Vagina (tissue), 2 donors: ENCODE data around the gene ZNF740. TPM values are rescaled to one million over a fixed set of nuclear protein-coding genes. Genes with fewer than 3 reads are reported as not detected.

Experiments
- DNase-seq, 2 donors: peaks; one replicate each; pipeline ENCODE4 v3.0.0-alpha.2; 2017; ENCODE audit errors: extremely low spot score in 2 of 2
- H3K27ac ChIP-seq: fragments of 200-600 bp; sonication (generic); one replicate; pipeline ENCODE4 v1.5.1; 2019
- H3K27me3 ChIP-seq: fragments of 200-600 bp; sonication (generic); one replicate; pipeline ENCODE4 v1.5.1; 2019
- H3K36me3 ChIP-seq, 2 donors: fragments of 200-600 bp; sonication (generic); one replicate each; pipeline ENCODE4 v1.5.1; 2017 to 2019
- H3K4me1 ChIP-seq: fragments of 200-600 bp; sonication (generic); one replicate; pipeline ENCODE4 v1.5.1; 2019
- H3K4me3 ChIP-seq, 2 donors: fragments of 200-600 bp; sonication (generic); 1 replicate in 1 of 2; 2 replicates in 1 of 2; pipeline ENCODE4 v1.5.1; 2016 to 2019
- H3K9me3 ChIP-seq: fragments of 200-600 bp; sonication (generic); one replicate; pipeline ENCODE4 v1.5.1; 2019
- POLR2A ChIP-seq, 2 donors: fragments of 450-650 bp; IDR thresholded peaks; one replicate each; pipeline ENCODE4 v1.6.1; 2017; ENCODE audit warnings: antibody characterized with exemption in 2 of 2, mild to moderate bottlenecking in 2 of 2, moderate library complexity in 2 of 2
- POLR2AphosphoS5 ChIP-seq, 2 donors: sonication (generic); formaldehyde crosslinking; IDR thresholded peaks; one replicate each; pipeline ENCODE4 v1.9.0; 2017; ENCODE audit warnings: antibody characterized with exemption in 2 of 2, mild to moderate bottlenecking in 2 of 2, low read depth in 1 of 2; ENCODE audit not compliant: insufficient read depth in 1 of 2
- intact Hi-C: fragments of 100-400 bp; cut with DNase I; formaldehyde crosslinking; loops from one replicate; pipeline ENCODE4 v1.15.1; 2023
- small RNA-seq: library from RNA; depleted of rRNA; stranded (forward); fragments of <200 nt; gene quantifications from one replicate; pipeline ENCODE3, GENCODE V24; 2016
- total RNA-seq: library from RNA; depleted of rRNA; stranded (reverse); fragments of >200 nt; gene quantifications from one replicate; pipeline ENCODE4 v1.2.3, GENCODE V29; 2016
- TF ChIP-seq, protein P1 (sequence below), 3 experiments: fragments of 450-650 bp in 2 of 3; fragments of 200-600 bp in 1 of 3; sonication (generic) in 1 of 3; IDR thresholded peaks; one replicate each; pipeline ENCODE4 v1.5.1; 2017 to 2019; ENCODE audit warnings: antibody characterized with exemption in 3 of 3, mild to moderate bottlenecking in 2 of 3, moderate library complexity in 2 of 3

Gene ZNF740
- total RNA-seq, 1 donor from 2014 or later: 12.8 TPM

DNA sequence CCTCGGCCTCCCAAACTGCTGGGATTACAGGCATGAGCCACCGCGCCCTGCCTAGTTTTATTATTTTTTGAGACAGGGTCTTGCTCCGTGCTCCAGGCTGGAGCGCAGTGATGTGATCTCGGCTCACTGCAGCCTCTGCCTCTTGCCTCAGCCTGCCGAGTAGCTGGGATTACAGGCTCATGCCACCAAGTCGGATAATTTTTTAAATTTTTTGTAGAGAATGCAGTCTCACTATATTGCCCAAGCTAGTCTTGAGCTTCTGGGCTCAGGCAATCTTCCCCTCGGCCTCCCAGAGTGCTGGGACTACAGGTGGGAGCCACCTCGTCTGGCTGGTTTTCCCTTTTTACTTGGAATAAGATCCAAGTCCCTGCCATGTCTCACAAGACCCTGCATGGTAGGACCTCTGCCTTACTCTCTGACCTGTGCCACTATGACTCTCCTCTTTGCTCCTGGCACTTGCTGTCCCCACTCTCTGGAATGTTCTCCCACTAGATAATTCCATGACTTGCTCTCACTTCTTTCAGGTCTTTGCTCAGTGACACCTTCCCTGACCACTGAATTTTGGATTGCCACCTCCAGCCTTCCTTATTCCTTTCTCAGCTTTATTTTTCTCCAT, 59.2 kb downstream of the ZNF740 start:
- intact Hi-C loops: no loop called here
- peaks cover 17% of the 10 kb centered on the region for H3K4me1 ChIP-seq

DNA sequence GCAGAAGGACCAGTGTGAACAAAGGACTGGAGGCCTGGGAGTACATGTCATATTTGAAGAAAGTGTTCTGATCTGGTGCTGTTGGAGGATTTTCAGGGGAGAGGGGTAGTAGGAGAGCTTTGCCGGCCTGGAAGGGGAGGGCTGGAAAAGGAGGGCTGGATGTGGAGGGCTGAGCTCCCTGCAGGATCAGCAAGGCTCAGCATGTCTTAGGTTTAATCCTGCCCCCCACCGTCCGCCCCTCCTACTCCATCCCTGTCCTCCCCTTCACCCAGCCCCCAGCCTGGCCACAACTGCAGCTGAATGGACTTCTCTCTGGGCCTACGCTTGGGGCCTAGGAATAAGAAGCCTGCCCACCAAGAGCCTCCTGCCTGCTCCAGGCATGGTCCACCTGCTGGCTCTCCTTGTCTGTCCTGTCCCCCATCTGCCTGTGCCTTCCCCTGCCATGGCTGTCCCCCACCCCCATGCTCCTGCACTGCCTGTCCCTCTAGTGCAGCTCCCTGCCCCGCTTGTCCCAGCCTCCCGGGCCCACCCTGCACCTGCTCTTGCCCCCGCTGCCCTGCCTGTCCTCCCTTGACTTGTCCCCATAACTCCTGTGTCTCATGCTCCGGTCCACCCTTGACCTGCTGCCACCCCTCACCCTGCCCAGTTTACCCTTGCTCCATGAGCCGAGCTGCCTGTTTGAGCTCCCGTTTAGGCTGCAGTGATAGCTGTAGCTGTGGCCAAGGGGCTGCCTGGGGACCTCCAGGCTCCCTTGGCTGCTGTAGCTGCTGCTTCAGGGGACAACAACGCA, 61.3 kb downstream of the ZNF740 start:
- intact Hi-C loops: no loop called here
- peak in 1 of 2 donors; percentile 72 for DNase-seq
- Histone ChIP-seq H3K36me3 (no peaks in the 10 kb centered on the region), H3K9me3 (no peaks in the 10 kb centered on the region), H3K27ac (no peak overlapping the region), H3K4me3 (no peak overlapping the region), H3K27me3 (no peaks in the 10 kb centered on the region), H3K4me1 (peaks cover 2% of the 10 kb centered on the region)
- TF ChIP-seq, protein P1, sequence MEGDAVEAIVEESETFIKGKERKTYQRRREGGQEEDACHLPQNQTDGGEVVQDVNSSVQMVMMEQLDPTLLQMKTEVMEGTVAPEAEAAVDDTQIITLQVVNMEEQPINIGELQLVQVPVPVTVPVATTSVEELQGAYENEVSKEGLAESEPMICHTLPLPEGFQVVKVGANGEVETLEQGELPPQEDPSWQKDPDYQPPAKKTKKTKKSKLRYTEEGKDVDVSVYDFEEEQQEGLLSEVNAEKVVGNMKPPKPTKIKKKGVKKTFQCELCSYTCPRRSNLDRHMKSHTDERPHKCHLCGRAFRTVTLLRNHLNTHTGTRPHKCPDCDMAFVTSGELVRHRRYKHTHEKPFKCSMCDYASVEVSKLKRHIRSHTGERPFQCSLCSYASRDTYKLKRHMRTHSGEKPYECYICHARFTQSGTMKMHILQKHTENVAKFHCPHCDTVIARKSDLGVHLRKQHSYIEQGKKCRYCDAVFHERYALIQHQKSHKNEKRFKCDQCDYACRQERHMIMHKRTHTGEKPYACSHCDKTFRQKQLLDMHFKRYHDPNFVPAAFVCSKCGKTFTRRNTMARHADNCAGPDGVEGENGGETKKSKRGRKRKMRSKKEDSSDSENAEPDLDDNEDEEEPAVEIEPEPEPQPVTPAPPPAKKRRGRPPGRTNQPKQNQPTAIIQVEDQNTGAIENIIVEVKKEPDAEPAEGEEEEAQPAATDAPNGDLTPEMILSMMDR (IDR thresholded peaks at IDR 0.05): no peak
- no peak for TF ChIP-seq POLR2A (IDR thresholded peaks at IDR 0.05)
- no peak for TF ChIP-seq POLR2AphosphoS5 (IDR thresholded peaks at IDR 0.05; ENCODE audit: insufficient read depth in 1 of 2, low read depth in 1 of 2)

More for the DNA sequence above, 59.2 kb downstream of the ZNF740 start:
- TF ChIP-seq POLR2A (IDR thresholded peaks at IDR 0.05): no peak
- TF ChIP-seq, protein P1 (IDR thresholded peaks at IDR 0.05): no peak
- no peak for TF ChIP-seq POLR2AphosphoS5 (IDR thresholded peaks at IDR 0.05; ENCODE audit: insufficient read depth in 1 of 2, low read depth in 1 of 2)
- H3K9me3 ChIP-seq: no peaks in the 10 kb centered on the region
- H3K4me3 ChIP-seq: no peak overlapping the region
- H3K36me3 ChIP-seq: no peaks in the 10 kb centered on the region
- peak; percentile 70 for DNase-seq
- no peaks in the 10 kb centered on the region for H3K27me3 ChIP-seq
- no peak overlapping the region for H3K27ac ChIP-seq

DNA sequence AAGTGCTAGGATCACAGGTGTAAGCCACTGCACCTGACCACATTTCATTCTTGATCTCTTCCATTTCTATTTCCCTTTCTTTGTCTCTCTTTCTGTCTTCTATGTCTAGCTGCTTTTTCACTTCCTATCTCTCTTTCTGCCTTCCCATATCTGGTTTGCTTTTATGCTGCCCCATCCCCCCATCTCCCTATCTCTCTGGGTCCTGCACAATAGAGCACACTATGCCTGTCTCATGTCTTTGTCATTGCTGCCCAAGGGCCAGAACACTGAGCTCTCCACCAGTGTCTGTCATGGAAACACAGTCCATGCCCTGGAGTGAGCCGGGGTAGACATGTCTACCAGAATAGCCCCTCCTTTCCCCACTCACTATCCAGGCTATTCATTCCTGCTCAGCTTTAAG, 63.8 kb downstream of the ZNF740 start:
- Histone ChIP-seq H3K4me1 (no peaks in the 10 kb centered on the region), H3K9me3 (no peaks in the 10 kb centered on the region), H3K27ac (no peak overlapping the region), H3K36me3 (no peaks in the 10 kb centered on the region), H3K27me3 (no peaks in the 10 kb centered on the region), H3K4me3 (no peak overlapping the region)
- TF ChIP-seq, protein P1 (IDR thresholded peaks at IDR 0.05): no peak
- TF ChIP-seq POLR2A (IDR thresholded peaks at IDR 0.05) (no peak), POLR2AphosphoS5 (IDR thresholded peaks at IDR 0.05; ENCODE audit: insufficient read depth in 1 of 2, low read depth in 1 of 2) (no peak)
- DNase-seq: no peak
- intact Hi-C loops: no loop called here

Small RNAs within 50 kb of the gene (small RNA-seq; reads per million reads assigned to genes)
- not detected for gene HIGD1AP1
- not detected for gene RNU6-333P

Other genes starting within 250 kb of the ZNF740 start
- gene KRT18, start 231.6 kb upstream of the ZNF740 start, total RNA-seq: 93.1 TPM
- 339 TPM for gene EIF4B, start 174.3 kb upstream of the ZNF740 start, total RNA-seq
- 235 TPM for gene TNS2, start 130.7 kb upstream of the ZNF740 start, total RNA-seq
- 27.0 TPM for gene SPRYD3, start 101.3 kb upstream of the ZNF740 start, total RNA-seq
- 684 TPM for gene IGFBP6, start 83.1 kb upstream of the ZNF740 start, total RNA-seq
- gene SOAT2, start 77.2 kb upstream of the ZNF740 start, total RNA-seq: 0.74 TPM
- gene CSAD, start 203 bp downstream of the ZNF740 start, total RNA-seq: 44.9 TPM
- gene ITGB7, start 26.5 kb downstream of the ZNF740 start, total RNA-seq: 3.7 TPM
- 79.1 TPM for gene RARG, start 51.5 kb downstream of the ZNF740 start, total RNA-seq
- 17.7 TPM for gene ESPL1, start 87.6 kb downstream of the ZNF740 start, total RNA-seq
- 673 TPM for gene PFDN5, start 114.8 kb downstream of the ZNF740 start, total RNA-seq
- gene MYG1, start 119.0 kb downstream of the ZNF740 start, total RNA-seq: 41.5 TPM
- 30.9 TPM for gene AAAS, start 140.9 kb downstream of the ZNF740 start, total RNA-seq
- gene SP7, start 155.6 kb downstream of the ZNF740 start, total RNA-seq: not detected
- 76.1 TPM for gene SP1, start 199.5 kb downstream of the ZNF740 start, total RNA-seq
- gene AMHR2, start 243.1 kb downstream of the ZNF740 start, total RNA-seq: 1.2 TPM